ENCODE data around the gene PRCC. TPM values are rescaled to one million over a fixed set of nuclear protein-coding genes. Genes with fewer than 3 reads are reported as not detected.

Gene PRCC
- polyA plus RNA-seq, 2 of the 4 experiments (the other 2 are of a cell fraction), result 44.5 to 52.0 TPM

GRCh38 chr1:156821801-156822200 is 54.5 kb downstream of the PRCC start:
- Histone ChIP-seq H3K4me1 (no peaks in the 10 kb centered on the region), H3K27ac (no peak overlapping the region), H3K4me3 (no peak overlapping the region), H3K4me2 (no peak overlapping the region), H3K9me3 (no peaks in the 10 kb centered on the region)
- ATAC-seq (no peak), DNase-seq (ENCODE audit: low read depth in 1 of 2, low spot score in 1 of 2) (no peak), FAIRE-seq (no peak)
- WGBS (ENCODE audit: missing lambda C conversion rate), result 42% methylated on average over 4 of the region's 4 CpGs
- ChIA-PET CTCF (interaction anchor here (0.6 to 9.8 kb wide), 8 partner anchors 8 to 71 kb away, joined by 3 to 131 read pairs (median 6); partner anchors contain the start of genes INSRR and NTRK1), POLR2A (interaction anchor here (0.5 kb wide), 1 partner anchor 60 kb away, joined by 3 read pairs; no protein-coding TSS in a partner anchor)
- TF ChIP-seq RARB (CRISPR knock-in tag; IDR thresholded peaks at IDR 0.05), result no peak
- no peak for TF ChIP-seq ZNF302 (CRISPR knock-in tag; IDR thresholded peaks at IDR 0.05)
- TF ChIP-seq KDM5A (IDR thresholded peaks at IDR 0.05), result no peak
- TF ChIP-seq EHF (CRISPR knock-in tag; IDR thresholded peaks at IDR 0.05), result no peak
- no peak for TF ChIP-seq RFX5 (IDR thresholded peaks at IDR 0.05)
- TF ChIP-seq BCL3 (IDR thresholded peaks at IDR 0.05), result no peak
- no peak for TF ChIP-seq FOSL2 (IDR thresholded peaks at IDR 0.05)
- TF ChIP-seq FOSL2 (CRISPR knock-in tag; IDR thresholded peaks at IDR 0.05), result no peak
- TF ChIP-seq CBX2 (IDR thresholded peaks at IDR 0.05; ENCODE audit: borderline replicate concordance, low read depth), result no peak
- no peak for TF ChIP-seq BHLHE40 (IDR thresholded peaks at IDR 0.05; ENCODE audit: low read depth, low read length)
- no peak for TF ChIP-seq CBX8 (IDR thresholded peaks at IDR 0.05)
- TF ChIP-seq FOSB (CRISPR knock-in tag; IDR thresholded peaks at IDR 0.05), result no peak
- TF ChIP-seq CTCF (IDR thresholded peaks at IDR 0.05), result no peak

- POLR2A ChIA-PET, result interaction anchor here (0.6 kb wide), 3 partner anchors 11 to 115 kb away, joined by 4 to 6 read pairs (median 5); partner anchors contain the start of gene ISG20L2
- WGBS (ENCODE audit: missing lambda C conversion rate), result 0% methylated on average over 1 of the region's 1 CpG
- ATAC-seq (no peak), FAIRE-seq (no peak), DNase-seq (ENCODE audit: low read depth in 1 of 2, low spot score in 1 of 2) (no peak)
- no peak overlapping the region for H3K27ac ChIP-seq
- no peaks in the 10 kb centered on the region for H3K4me1 ChIP-seq
- no peak overlapping the region for H3K4me2 ChIP-seq
- no peaks in the 10 kb centered on the region for H3K9me3 ChIP-seq
- H3K4me3 ChIP-seq, result no peak overlapping the region
- CTCF ChIA-PET, result interaction anchor here (0.6 to 9.8 kb wide), 9 partner anchors 9 to 97 kb away, joined by 3 to 131 read pairs (median 4); partner anchors contain the start of genes INSRR and NTRK1
- TF ChIP-seq ZFP36 (IDR thresholded peaks at IDR 0.05; ENCODE audit: borderline replicate concordance, partially characterized antibody) (no peak), E2F6 (IDR thresholded peaks at IDR 0.05; ENCODE audit: borderline replicate concordance, low read depth) (no peak), ZSCAN20 (CRISPR knock-in tag; IDR thresholded peaks at IDR 0.05) (no peak), MYC (IDR thresholded peaks at IDR 0.05; ENCODE audit: borderline replicate concordance, low read length) (no peak), ZC3H11A (IDR thresholded peaks at IDR 0.05) (no peak), RCOR1 (IDR thresholded peaks at IDR 0.05; ENCODE audit: low read depth, low read length) (no peak), POLR2AphosphoS2 (conservative IDR thresholded peaks at IDR 0.05; ENCODE audit: low read length) (no peak)
Observed at GRCh38 chr1:156822680-156823079, 55.3 kb downstream of the PRCC start.

- H3K4me1 ChIP-seq, result no peaks in the 10 kb centered on the region
- FAIRE-seq, result no peak
- H3K4me3 ChIP-seq, result no peak overlapping the region
- 41% methylated on average over 5 of the region's 5 CpGs for WGBS (ENCODE audit: missing lambda C conversion rate)
- ChIA-PET CTCF (interaction anchor here (1.0 to 9.8 kb wide), 8 partner anchors 9 to 134 kb away, joined by 3 to 131 read pairs (median 6); partner anchors contain the start of genes INSRR and NTRK1), POLR2A (no interaction called here)
- H3K4me2 ChIP-seq, result no peak overlapping the region
- DNase-seq (ENCODE audit: low read depth in 1 of 2, low spot score in 1 of 2), result no peak
- TF ChIP-seq HEYL (CRISPR knock-in tag; IDR thresholded peaks at IDR 0.05), result no peak
- no peak for TF ChIP-seq EHMT2 (IDR thresholded peaks at IDR 0.05; ENCODE audit: low read depth)
- H3K9me3 ChIP-seq, result no peaks in the 10 kb centered on the region
- H3K27ac ChIP-seq, result no peak overlapping the region
- ATAC-seq, result peak; percentile 20 to 30; a peak in 3 of 6 replicates
Observed at GRCh38 chr1:156823210-156823790, 56.0 kb downstream of the PRCC start.

Data from A549 (cell line).